CD4-positive, alpha-beta T cell treated with Interleukin-6 at 100 ng/mL for 8 hours (primary cell): ENCODE measurements around the gene WDR6.

Source experiments
- DNase-seq: peaks from one replicate; pipeline ENCODE4 v3.0.0-alpha.2; 2020; ENCODE audit warnings: mixed read lengths, low spot score

WDR6 gene

GRCh38 chr3:49027634-49028033 lies 20.4 kb downstream of the WDR6 start:
- DNase-seq, result no peak

- no peak for DNase-seq
These were observed 21.1 kb downstream of the WDR6 start for GRCh38 chr3:49028298-49028672.

GRCh38 chr3:49028673-49029562 lies 21.7 kb downstream of the WDR6 start, which contains the start of gene IMPDH2:
Gene IMPDH2, minus strand, starts transcription at chr3:49029398. Its CDS starts 48 bp downstream, at chr3:49029350.
- peak; percentile 92 for DNase-seq

GRCh38 chr3:49029563-49029884 lies 22.3 kb downstream of the WDR6 start:
- no peak for DNase-seq

- no peak for DNase-seq
These were observed 23.1 kb downstream of the WDR6 start for GRCh38 chr3:49030321-49030720.

- DNase-seq, result no peak
These were observed 25.6 kb downstream of the WDR6 start for GRCh38 chr3:49032646-49033304.

- no peak for DNase-seq
These were observed 27.5 kb downstream of the WDR6 start for GRCh38 chr3:49034650-49035049.

- no peak for DNase-seq
These were observed 28.1 kb downstream of the WDR6 start for GRCh38 chr3:49035281-49035680.

- no peak for DNase-seq
These were observed 46.4 kb downstream of the WDR6 start for GRCh38 chr3:49053543-49053942.

GRCh38 chr3:49054344-49054862 lies 47.2 kb downstream of the WDR6 start:
- DNase-seq, result no peak

- no peak for DNase-seq
These were observed 50.1 kb downstream of the WDR6 start for GRCh38 chr3:49057268-49057667.

GRCh38 chr3:49058011-49058410 lies 50.8 kb downstream of the WDR6 start:
- DNase-seq, result no peak
